Measurements from ENCODE around the gene TMEM97.
"Not testable (repeated sequence)": the region's sequence is repeated elsewhere in the genome, so short reads cannot be mapped to it uniquely, and the experiment has no call there.

TMEM97 gene

DNA sequence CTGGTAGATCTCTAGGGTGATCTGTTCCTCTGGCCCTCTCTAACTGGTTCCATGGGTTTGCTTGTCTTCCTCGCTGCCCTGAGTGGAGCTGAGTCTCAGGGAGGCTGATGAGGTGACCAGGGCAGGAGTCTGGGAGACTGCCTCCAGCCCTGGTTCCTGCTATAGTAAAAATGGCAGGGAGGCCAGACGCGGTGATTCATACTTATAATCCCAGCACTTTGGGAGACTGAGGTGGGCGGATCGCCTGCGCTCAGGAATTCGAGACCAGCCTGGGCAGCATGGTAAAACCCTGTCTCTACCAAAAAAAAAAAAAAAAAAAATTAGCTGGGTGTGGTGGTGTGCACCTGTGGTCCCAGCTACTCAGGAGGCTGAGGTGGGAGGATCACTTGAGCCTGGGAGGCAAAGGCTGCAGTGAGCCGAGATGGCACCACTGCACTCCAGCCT is 19.8 kb downstream of the TMEM97 start:
- DNase-seq = not testable (repeated sequence)

DNA sequence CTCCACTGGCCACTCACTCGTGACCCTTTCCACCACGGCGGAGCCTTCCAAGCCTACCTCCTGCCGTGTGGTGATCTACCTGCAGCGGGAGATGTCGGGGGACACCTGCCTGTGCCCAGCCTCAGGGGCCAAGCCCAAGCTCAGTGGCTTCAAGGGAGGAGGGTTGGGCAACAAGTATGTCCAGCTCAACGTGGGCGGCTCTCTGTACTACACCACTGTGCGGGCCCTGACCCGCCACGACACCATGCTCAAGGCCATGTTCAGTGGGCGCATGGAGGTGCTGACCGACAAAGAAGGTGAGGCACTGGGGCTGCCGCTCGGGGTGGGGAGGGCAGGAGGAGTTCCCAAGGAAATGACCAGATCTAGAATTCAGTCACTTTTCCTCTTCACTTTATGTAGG is 20.4 kb downstream of the TMEM97 start:
- no peak for DNase-seq

DNA sequence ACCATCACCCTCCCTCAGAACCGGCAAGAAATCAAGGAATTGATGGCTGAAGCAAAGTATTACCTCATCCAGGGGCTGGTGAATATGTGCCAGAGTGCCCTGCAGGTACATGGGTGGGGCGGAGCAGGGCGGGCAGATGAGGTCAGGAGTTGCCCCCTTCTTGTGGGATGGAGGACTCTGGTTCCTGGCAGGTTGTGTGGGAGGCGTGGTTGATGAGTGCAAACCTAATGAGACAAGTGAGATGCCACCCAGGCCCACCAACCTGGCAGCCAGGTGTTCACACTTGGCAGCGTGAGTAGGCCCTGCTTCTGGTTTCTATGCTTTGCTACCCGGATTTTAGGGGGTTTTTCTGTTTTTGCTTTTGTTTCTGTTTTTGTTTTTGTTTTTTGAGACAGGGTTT is 21.4 kb downstream of the TMEM97 start:
- no peak for DNase-seq

DNA sequence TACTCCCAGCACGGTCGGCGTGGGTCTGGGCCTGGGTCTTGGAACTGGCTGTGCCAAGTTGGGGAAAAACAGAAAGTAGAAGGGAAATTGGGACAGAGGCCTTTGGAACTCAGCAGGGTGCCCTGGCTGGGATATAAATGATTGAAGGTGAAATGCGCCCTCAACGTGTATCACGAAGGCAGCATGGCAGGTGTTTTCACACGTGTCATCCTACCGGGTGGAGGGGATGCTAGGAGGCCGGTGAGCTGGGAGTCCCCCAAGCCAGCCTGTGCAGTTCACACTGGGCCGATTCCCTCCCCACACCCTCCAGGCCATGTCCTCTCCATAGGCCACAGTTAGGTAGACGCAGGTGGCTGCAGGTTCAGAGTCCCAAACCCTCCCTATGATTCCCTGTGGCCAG is 22.5 kb downstream of the TMEM97 start:
- no peak for DNase-seq

DNA sequence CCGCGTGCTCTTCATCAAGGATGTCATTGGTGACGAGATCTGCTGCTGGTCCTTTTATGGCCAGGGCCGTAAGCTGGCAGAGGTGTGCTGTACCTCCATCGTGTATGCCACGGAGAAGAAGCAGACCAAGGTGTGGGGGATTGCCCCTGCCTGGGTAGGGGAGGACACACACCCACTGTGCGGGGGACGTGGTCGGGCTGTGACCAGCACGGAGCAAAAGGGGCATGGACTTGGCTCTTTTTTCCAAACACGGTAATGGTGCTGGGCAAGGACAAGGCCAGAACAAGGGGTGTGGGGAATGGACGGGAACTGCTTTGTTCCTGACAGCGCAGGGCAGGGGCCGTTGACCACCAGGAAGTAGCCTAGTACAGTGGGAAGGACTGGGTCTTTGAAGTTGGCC is 23.3 kb downstream of the TMEM97 start:
- no peak for DNase-seq

DNA sequence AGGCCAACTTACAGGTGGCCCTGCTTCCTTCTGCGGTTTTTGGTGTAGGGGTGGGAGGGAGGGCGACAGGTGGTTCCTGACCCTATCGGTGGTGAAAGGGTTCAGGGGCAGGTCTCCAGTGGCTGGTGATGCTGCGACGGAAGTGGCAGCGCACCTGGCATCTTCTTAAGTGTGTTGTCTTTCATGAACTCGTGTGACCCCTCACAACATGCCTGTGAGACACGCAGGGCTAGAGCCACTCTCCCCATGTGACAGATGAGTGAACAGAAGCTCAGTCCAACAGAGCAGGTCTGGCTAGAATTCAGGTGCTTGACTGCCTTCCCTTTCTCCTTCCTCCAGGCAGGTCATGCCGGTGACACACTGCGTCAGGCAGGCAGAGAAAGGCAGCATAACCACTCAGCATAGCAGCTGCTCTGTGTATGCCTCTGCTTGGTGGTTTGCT is 24.5 kb downstream of the TMEM97 start:
- DNase-seq = no peak

DNA sequence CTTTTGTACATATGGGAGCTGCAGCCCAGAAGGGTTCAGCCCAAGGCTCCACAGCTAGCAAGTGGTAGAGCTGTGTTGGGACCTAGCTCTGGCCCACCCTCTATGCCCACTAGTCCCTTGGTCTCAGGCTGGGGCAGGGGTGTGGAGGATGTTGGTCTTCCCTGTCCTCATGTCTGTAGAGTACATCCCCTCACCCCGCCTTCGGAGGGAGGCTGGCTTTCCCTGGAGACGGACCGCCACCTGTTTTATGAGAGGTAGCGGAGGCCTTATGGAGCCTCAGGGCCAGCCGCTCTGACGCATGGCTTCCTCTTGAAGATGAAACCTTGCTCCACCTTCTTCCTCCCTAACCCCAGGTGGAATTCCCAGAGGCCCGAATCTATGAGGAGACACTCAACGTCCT is 25.0 kb downstream of the TMEM97 start:
- no peak for DNase-seq

DNA sequence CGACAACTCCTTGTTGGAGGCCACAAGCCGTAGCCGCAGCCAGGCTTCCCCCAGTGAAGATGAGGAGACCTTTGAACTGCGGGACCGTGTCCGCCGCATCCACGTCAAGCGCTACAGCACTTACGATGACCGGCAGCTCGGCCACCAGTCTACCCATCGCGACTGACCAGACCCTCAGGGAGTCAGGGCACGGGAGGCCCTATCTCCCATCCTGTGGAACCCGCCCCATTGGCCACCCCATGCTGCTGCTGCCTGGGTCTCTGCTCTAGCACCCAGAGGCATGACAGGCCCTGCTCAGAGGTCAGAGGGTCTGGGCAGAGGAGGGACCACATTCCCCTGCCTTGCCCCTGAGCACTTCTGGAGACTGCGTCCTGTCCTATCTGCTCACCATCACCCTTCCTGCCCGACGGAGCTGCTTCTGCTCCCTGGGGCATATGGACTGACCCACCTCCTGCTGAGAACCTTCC is 25.5 kb downstream of the TMEM97 start:
- no peak for DNase-seq

DNA sequence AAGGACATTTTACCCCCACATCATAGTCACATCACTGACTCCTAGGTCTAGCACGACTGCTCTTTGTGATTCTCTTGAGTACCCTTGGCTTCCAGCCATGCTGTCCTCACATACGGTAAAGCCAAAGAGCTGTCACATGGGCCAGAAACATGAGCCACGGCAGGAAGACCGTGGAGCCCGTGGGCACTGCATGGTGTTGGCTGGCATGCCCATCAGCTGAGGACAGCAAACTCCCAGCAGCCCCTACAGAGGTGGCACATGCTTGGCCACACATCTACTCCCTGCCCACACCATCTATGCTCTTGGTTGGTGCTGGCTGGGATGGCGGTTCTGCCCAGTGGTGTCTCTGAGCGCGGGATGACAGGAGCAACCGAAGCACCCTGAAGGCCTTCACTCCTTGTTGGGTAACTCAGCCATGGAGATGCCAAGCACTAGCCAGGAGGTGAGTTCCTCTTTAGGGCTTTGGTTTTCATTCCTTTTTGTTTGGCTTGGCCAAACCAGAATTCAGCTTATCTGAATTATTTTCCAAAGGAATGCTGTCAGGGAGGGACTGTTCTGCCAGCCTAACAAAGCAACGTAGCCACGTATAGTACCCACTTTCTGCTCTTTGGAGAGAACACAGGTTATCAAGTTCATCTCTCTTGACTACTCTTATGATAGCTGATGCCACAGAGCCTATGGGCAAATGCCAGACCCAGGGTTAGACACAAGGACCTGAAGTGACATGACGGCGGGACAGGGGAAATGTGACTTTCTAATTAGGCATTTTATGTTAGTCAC is 26.6 kb downstream of the TMEM97 start:
- DNase-seq = no peak

DNA sequence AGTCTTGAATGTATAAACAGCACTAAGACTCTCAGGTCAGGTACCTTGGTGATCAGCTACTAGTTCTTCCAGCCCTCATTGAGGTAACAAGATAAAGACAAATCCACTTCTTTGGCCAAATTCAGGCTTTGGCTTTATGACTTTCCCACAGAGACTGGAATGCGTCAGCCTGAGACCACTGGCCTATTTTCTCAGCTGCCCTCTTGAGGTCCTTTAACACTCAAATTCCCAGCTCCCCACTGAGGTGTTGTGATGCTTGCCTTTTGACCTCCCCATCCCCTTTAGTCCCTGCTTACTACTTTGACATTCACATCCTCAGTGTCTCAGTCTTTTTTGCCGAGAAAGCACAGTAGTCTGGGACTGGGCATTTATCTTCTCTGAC is 27.2 kb downstream of the TMEM97 start:
- DNase-seq = no peak

DNA sequence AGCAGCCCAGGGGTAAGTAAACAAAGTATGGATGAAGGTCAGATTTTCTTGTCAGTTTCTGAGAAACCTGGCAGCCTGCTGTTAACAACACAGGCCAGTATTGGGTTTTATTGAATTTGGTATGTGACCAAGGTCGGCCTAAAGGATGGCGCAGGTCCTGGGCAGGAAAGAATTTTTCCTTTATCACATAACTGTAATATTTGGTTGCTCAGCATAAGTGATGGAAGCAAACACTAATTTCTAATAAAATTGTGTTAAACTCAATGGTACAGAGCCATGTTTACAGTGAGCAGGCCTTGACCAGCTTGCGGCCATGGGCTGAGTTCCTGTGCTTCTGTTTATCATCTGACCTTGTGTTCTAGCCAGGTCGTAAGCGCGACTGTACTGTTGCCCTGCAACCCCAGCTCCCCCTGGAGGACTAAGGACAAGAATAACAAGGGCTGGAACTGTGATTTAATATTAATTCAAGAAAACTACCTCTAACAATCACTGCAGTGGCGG is 27.8 kb downstream of the TMEM97 start:
- no peak for DNase-seq

DNA sequence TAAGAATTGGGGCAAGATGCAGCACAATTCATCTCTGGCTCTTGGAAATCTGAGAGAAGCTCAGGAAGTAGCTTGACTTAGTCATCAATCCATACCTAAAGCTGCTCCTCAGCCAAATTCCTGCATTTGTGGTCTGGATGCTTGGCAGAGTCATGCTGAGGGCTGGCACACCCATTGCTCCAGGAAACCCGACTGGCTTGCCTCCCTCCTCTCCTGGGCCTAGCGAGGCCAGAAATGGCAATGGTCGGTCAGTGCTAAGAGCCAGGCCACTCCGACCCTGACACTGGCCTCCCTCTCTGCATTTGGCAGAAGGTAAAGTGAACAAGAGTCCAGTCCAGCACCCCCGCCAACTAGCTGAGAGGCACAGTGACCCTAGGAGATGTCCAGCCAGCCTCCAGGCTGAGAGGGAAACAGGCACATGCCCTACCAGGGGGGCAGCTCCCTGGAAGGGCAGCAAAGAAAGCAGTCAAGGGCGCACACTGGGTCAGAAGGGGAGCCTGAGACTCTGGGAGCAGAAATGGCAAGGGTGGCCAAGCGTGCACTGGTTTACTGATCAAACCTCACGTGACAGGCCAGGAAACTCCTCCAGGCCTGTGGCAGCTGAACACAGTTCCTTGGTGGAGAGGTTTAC is 28.4 kb downstream of the TMEM97 start:
- DNase-seq = no peak

DNA sequence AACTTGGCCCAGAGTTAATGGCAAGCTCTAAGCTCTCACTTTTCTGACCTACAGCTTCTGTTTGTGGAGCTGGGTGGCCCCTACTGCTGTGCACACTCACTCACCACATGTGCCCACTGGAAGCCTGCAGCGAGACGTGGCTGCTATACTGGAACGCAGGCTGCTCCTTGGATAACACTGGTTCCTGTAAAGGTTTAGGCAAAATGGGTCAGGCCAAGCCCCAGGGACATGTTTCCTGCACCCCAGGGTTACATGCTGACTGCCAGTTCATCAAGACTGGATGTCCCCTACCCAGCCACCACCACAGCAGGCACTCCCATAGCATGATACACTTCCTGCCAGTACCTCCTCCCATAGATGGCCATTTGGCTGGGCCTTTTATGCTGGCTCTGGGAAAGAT is 30.0 kb downstream of the TMEM97 start:
- DNase-seq = no peak

DNA sequence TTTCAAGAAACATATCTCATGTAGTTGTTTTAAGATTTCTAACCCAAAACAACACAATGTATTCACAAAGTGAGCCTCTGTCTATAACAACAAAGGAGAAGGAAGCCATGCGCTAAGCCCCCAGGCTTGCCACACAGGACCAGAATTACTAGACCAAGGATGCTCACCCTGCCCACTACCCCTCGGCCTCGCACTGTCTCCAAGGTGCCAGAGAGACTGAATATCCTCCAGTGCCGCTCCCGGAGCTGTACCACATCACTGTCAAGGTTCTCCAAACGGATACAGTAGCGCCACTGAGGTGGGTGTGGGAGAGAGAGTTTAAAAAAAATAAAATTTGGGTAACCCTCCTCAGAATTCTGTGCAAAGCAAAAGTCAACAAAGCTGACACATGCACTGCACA is 31.3 kb downstream of the TMEM97 start:
- no peak for DNase-seq

DNA sequence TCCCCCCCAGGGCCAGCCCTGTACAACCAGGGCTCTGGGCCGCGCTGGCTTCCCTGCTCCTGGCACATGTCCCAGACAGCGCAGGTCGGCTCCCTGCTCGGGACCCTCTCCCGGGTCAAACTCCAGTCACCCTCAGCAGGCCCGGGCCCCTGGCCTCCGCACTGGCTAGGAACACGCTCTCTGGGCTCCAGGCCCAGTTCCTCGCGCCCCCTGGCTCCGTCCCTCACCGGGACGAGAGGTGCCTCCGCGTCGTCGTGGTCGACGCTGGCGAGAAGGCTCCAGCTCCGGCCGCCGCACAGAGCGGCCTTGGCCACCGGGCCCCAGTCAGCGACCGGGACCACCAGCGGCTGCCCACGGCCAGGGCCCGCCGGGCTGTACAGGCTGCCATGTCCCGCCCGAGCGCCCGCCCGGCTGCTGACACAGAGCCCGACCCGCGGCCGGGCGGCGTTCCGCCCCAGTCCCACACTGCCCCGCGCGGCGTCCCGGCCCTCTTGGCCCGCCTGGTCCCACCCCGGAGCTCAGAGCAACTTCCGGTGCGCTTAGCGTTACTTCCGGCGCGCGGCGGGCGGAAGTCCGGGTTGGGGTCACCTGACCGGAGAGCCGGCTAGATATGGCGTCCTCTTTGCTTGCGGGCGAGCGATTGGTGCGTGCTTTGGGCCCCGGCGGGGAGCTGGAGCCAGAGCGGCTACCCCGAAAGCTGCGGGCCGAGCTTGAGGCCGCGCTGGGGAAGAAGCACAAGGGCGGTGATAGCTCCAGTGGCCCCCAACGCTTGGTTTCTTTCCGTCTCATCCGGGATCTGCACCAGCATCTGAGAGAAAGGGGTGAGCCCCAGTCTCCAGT is 38.3 kb downstream of the TMEM97 start, which contains the start of gene POLDIP2:
TSS of gene POLDIP2 (minus strand) at position 467 of the 840 bp plus-strand sequence. CDS start at position 388, 79 bp downstream.
- DNase-seq = peak; percentile 97

DNA sequence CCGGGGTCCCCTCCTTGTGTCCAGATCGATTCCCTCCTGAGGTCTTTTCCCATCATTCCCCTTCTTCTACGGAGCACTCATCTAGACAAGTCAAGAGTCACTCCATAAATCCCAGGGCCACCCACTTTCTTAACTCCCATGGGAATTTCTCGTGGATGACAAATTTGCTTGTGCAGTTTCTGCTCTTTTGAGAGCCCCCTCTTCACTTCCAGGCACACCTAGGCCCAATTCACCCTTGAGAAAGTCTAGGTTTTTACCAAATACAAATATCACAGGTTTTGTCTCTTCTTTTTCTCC is 38.8 kb downstream of the TMEM97 start:
- no peak for DNase-seq

DNA sequence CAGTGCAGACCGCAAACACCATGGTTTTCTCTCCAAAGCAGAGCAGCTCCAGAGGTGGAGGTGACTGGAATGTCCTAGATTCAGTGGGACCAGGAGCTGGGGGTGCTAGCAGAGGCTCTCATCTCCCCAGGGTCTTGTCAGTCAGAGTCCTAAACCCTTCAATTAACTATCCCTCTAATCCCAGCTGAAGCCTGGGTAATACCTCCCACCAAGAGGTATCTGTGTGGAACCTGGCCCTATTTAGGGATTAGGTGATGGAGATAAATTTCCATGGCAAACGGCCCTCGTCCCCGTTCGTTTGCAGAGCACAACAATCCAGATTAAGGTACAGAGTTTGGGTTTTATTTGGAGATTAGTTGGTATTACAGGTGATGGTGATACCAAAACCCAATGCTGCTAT is 44.2 kb downstream of the TMEM97 start:
- no peak for DNase-seq

DNA sequence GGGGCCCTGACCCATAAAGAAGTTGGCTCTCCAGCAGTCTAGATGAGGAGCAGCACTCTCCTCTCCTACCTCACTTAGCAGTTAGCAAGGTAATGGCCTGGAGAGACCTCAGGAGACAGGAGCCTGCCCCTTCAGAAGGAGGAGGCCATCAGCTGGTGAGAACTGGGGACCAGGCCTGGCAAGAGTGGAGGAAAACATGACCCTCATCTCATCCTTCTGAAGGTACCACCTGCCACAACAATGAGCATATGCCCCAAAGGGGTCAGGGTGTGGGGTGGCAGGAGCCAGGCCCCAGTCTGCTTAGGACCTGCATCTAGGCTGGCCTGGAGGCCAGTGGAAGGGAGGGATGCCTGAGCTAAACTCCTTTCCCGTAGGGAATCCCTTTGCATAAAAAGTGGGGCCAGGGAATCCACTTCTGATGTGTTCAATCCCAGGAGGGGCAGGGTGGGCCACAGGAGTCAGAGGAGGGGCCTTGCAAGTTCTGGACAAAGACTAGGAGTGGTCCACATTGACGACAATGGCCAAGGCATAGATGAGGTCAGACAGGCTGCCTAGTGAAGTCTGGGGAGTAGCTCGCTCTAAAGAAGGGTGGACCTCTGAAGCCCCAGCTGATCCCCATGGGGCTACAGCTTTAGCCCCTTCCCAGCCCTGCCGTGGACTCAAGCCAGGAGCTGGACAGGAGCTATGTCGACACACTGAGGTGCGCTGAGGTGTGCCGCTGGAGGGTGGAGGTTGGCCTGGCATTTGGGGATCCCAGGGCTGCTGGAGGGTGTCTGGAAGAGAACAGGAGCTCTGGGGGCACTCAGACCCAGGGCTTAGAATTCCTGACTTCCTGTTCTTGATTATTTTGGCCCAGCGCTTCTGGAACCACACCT is 45.0 kb downstream of the TMEM97 start:
- DNase-seq = no peak

DNA sequence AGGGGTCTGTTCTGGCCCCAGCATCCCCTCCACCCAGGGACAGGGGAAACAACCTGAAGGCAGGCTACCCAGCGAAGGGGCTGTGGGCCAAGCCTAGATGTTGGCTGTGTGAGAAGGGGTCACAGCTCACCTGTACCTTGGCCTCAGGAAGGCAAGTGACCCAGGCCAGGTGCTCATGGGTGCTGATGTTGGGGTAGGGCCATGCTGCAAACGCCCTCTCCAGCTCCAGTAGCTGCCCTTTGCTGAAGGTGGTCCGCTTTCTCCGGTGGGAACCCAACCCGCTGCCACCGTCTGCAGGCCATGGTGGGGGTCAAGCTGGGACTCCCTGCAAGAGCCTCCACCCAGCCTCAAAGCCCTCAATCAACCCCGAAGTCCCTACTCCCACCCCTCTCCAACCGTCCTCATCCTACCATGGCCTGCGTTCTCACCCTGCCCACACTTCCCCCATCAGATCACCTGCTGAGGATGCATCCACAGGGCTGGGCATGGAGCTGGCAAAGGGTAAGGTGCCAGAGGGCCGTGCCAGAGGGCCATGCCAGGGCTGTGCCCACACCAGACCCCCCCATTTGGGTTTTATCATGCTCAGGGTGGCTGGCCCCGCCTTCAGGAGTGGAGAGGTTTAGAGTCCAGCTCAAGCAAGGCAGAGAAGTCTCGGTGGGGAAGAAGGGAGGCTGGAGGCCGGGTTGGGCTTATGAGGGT is 45.8 kb downstream of the TMEM97 start, which contains the start of gene SEBOX:
TSS of gene SEBOX (minus strand) at position 535 of the 699 bp plus-strand sequence. CDS start at position 487, 48 bp downstream.
- no peak for DNase-seq

DNA sequence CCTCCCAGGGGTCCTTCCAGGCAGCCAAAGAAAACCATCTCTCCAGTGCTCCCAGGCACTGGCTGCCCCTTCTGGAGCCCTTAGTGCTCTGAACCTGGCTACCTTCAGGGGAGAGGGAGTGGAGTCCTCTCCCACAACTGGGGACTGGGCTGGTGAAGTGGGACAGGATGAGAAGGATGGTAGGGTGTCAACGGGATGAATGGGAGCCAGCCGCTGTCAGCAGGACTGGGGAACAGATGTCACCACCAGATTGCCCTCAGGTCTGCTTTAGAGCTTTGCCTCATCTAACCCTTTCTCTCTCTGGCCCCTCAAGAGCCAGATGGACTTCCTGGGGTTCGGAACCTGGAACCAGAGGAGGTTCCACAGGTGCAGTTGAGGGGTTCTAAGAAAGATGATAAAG is 46.5 kb downstream of the TMEM97 start:
- DNase-seq = no peak

DNA sequence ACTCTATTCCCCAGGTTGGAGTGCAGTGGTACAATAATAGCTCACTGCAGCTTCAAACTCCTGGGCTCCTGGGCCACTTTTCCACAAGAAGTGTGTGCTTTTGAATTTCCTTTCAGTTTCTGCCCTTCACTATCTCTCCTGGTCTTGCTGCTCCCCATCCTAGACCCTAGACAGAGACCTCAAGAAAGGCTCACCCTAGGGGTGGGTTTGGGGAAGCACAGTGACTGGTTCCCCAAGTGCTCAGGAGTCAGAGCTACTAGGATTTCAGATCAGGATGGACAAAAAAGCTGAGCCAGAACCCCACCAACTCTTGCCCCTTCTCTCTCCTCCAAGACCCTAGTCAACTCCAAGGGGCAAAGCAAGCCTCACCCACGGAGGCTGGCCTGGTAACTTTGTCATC is 47.6 kb downstream of the TMEM97 start:
- no peak for DNase-seq
